ENCODE data around the gene ETHE1. TPM values are rescaled to one million over a fixed set of nuclear protein-coding genes. Genes with fewer than 3 reads are reported as not detected.

The ETHE1 gene
- total and polyA plus RNA-seq, 2 donors (not counting 1 experiment from before 2014, with no cell fraction given) = 16.0 to 39.4 TPM

DNA sequence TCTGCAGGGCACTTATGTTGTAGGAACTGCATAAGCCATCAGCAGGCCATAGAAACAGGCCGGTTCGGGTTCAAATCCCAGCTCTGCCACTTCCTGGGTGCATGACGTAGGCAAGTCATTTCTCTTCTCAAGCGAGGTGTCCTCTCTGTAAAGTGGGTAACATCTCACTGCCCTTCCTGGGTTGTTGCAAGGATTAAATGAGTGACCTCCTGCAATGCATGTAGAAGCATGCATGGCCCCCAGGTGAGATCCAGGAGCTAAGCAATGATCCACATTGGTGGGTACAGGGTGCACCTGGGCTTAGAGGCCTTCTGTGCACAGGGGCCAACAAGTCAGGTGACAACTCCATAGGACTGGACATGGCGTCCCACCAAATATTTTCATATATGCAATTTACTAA, 36.2 kb downstream of the ETHE1 start:
- H3K9ac ChIP-seq (ENCODE audit: low read length) = no peak overlapping the region
- no peak overlapping the region for H3K4me3 ChIP-seq (ENCODE audit: control extremely low read depth in 1 of 5, extremely low read depth in 1 of 5, insufficient read depth in 1 of 5, low read depth in 2 of 5, low read length in 4 of 5)
- 95% methylated on average over 4 of the region's 5 CpGs for WGBS (ENCODE audit: insufficient coverage)
- TF ChIP-seq, protein P1, sequence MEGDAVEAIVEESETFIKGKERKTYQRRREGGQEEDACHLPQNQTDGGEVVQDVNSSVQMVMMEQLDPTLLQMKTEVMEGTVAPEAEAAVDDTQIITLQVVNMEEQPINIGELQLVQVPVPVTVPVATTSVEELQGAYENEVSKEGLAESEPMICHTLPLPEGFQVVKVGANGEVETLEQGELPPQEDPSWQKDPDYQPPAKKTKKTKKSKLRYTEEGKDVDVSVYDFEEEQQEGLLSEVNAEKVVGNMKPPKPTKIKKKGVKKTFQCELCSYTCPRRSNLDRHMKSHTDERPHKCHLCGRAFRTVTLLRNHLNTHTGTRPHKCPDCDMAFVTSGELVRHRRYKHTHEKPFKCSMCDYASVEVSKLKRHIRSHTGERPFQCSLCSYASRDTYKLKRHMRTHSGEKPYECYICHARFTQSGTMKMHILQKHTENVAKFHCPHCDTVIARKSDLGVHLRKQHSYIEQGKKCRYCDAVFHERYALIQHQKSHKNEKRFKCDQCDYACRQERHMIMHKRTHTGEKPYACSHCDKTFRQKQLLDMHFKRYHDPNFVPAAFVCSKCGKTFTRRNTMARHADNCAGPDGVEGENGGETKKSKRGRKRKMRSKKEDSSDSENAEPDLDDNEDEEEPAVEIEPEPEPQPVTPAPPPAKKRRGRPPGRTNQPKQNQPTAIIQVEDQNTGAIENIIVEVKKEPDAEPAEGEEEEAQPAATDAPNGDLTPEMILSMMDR (IDR thresholded peaks at IDR 0.05) = no peak
- TF ChIP-seq EZH2 (IDR thresholded peaks at IDR 0.05; ENCODE audit: borderline replicate concordance, insufficient read depth, low read depth, low read length, poor library complexity, severe bottlenecking) = no peak
- peaks cover 27% of the 10 kb centered on the region for H3K4me1 Mint-ChIP-seq
- no peak overlapping the region for H3K27ac Mint-ChIP-seq
- H3K9me3 ChIP-seq (ENCODE audit: control extremely low read depth in 1 of 3, control insufficient read depth in 2 of 3, insufficient read depth in 1 of 3, low read length in 2 of 3) = no peaks in the 10 kb centered on the region
- H3K27me3 Mint-ChIP-seq = no peaks in the 10 kb centered on the region
- DNase-seq = no peak
- peaks cover 32 to 36% of the 10 kb centered on the region in 2 donors for H3K4me1 ChIP-seq (ENCODE audit: control insufficient read depth in 2 of 2, insufficient read depth in 2 of 2, low read length in 2 of 2)
- intact Hi-C loops (cut with micrococcal nuclease) = no loop called here
- ATAC-seq (ENCODE audit: low read depth) = no peak
- no peak overlapping the region for H3K4me2 ChIP-seq (replicated peaks; ENCODE audit: low read depth, low read length, poor library complexity, severe bottlenecking)
- no peak overlapping the region for H3K27ac ChIP-seq (ENCODE audit: low read length in 2 of 2)
- H3K4me3 Mint-ChIP-seq = no peak overlapping the region
- H2AFZ ChIP-seq (ENCODE audit: insufficient read depth, low read depth, low read length, poor library complexity, severe bottlenecking) = no peak overlapping the region
- no peaks in the 10 kb centered on the region for H3K79me2 ChIP-seq (ENCODE audit: control insufficient read depth, insufficient read depth, low read length)
- ChIA-PET POLR2A (no interaction called here), CTCF (interaction anchor here (1.1 to 1.7 kb wide), 3 partner anchors 11 to 44 kb away, joined by 3 to 4 read pairs (median 3); no protein-coding TSS in a partner anchor)
- no peaks in the 10 kb centered on the region for H4K20me1 ChIP-seq (ENCODE audit: control insufficient read depth, insufficient read depth, low read length, poor library complexity, severe bottlenecking)
- H3K27me3 ChIP-seq (replicated peaks in 1 of 4; ENCODE audit: control extremely low read depth in 1 of 4, control insufficient read depth in 3 of 4, insufficient read depth in 4 of 4, low read length in 3 of 4) = no peaks in the 10 kb centered on the region
- peaks cover 0 to 2% of the 10 kb centered on the region in 2 experiments for H3K36me3 ChIP-seq (replicated peaks in 1 of 2; ENCODE audit: control extremely low read depth in 1 of 2, control insufficient read depth in 1 of 2, extremely low read depth in 1 of 2, insufficient read depth in 2 of 2, low read length in 1 of 2)
- no peaks in the 10 kb centered on the region for H3K9me3 Mint-ChIP-seq (ENCODE audit: insufficient read depth)

DNA sequence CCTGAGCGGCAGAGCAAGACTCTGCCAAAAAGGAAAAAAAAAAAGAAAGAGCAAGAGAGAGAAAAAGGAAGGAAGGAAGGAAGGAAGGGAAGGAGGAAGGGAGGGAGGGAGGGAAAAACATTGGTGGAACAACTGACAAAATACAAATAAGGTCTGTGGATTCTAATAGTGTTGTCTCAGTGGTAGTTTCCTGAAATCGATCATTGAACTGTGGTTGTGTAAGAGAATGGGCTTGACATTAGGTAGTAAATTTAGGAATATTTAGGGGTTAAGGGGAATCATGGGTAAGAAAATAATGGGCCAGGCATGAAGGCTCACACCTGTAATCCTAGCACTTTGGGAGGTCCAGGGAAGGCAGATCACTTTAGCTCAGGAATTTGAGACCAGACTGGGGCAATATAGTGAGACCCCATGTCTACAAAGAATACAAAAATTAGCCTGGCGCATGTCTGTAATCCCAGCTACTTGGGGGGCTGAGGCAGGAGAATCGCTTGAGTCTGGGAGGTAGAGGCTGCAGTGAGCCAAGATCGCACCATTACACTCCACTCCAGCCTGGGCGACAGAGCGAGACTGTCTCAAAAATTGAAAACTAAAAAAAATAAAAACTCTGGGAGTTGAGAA, 36.9 kb downstream of the ETHE1 start:
- Histone ChIP-seq H2AFZ (ENCODE audit: insufficient read depth, low read depth, low read length, poor library complexity, severe bottlenecking) (no peak overlapping the region), H3K9me3 (ENCODE audit: control extremely low read depth in 1 of 3, control insufficient read depth in 2 of 3, insufficient read depth in 1 of 3, low read length in 2 of 3) (no peaks in the 10 kb centered on the region), H3K79me2 (ENCODE audit: control insufficient read depth, insufficient read depth, low read length) (no peaks in the 10 kb centered on the region), H4K20me1 (ENCODE audit: control insufficient read depth, insufficient read depth, low read length, poor library complexity, severe bottlenecking) (no peaks in the 10 kb centered on the region), H3K9ac (ENCODE audit: low read length) (no peak overlapping the region), H3K4me2 (replicated peaks; ENCODE audit: low read depth, low read length, poor library complexity, severe bottlenecking) (no peak overlapping the region), H3K36me3 (replicated peaks in 1 of 2; ENCODE audit: control extremely low read depth in 1 of 2, control insufficient read depth in 1 of 2, extremely low read depth in 1 of 2, insufficient read depth in 2 of 2, low read length in 1 of 2) (peaks cover 0 to under 1% of the 10 kb centered on the region in 2 experiments), H3K27ac (ENCODE audit: low read length in 2 of 2) (peak overlapping the region in 1 of 2 donors; percentile 15), H3K27me3 (replicated peaks in 1 of 4; ENCODE audit: control extremely low read depth in 1 of 4, control insufficient read depth in 3 of 4, insufficient read depth in 4 of 4, low read length in 3 of 4) (no peaks in the 10 kb centered on the region), H3K4me1 (ENCODE audit: control insufficient read depth in 2 of 2, insufficient read depth in 2 of 2, low read length in 2 of 2) (peaks cover 32 to 36% of the 10 kb centered on the region in 2 donors), H3K4me3 (ENCODE audit: control extremely low read depth in 1 of 5, extremely low read depth in 1 of 5, insufficient read depth in 1 of 5, low read depth in 2 of 5, low read length in 4 of 5) (no peak overlapping the region)
- ChIA-PET CTCF (interaction anchor here (1.1 to 1.7 kb wide), 4 partner anchors 12 to 105 kb away, joined by 3 to 4 read pairs (median 4); no protein-coding TSS in a partner anchor), POLR2A (interaction anchor here (0.7 kb wide), 1 partner anchor 16 kb away, joined by 4 read pairs; no protein-coding TSS in a partner anchor)
- Mint-ChIP-seq H3K27ac (no peak overlapping the region), H3K4me3 (no peak overlapping the region), H3K27me3 (no peaks in the 10 kb centered on the region), H3K9me3 (ENCODE audit: insufficient read depth) (no peaks in the 10 kb centered on the region), H3K4me1 (peaks cover 27% of the 10 kb centered on the region)
- WGBS (ENCODE audit: insufficient coverage) = 83% methylated on average over 1 of the region's 7 CpGs
- no peak for TF ChIP-seq EZH2 (IDR thresholded peaks at IDR 0.05; ENCODE audit: borderline replicate concordance, insufficient read depth, low read depth, low read length, poor library complexity, severe bottlenecking)
- TF ChIP-seq, protein P1 (IDR thresholded peaks at IDR 0.05) = no peak
- no peak for ATAC-seq (ENCODE audit: low read depth)
- intact Hi-C loops (cut with micrococcal nuclease) = no loop called here
- DNase-seq = no peak

All from B cell (primary cell).